Endothelial cell (in vitro differentiated cells): Measurements from ENCODE around the gene GNAO1. TPM values are rescaled to one million over a fixed set of nuclear protein-coding genes. Genes with fewer than 3 reads are reported as not detected.

Source experiments
- DNase-seq: peaks from one replicate; pipeline ENCODE4 v3.0.0; 2021; ENCODE audit warnings: low spot score
- H3K27ac Mint-ChIP-seq: one replicate; pipeline ENCODE4 v1.8.0; 2021; ENCODE audit warnings: mixed read lengths, inconsistent platforms; ENCODE audit not compliant: unreplicated experiment
- H3K27me3 Mint-ChIP-seq: one replicate; pipeline ENCODE4 v1.8.0; 2021; ENCODE audit warnings: mild to moderate bottlenecking, moderate library complexity, mixed read lengths, inconsistent platforms; ENCODE audit not compliant: unreplicated experiment
- H3K36me3 Mint-ChIP-seq: one replicate; pipeline ENCODE4 v1.8.0; 2021; ENCODE audit warnings: mild to moderate bottlenecking, low read depth, mixed read lengths, inconsistent platforms; ENCODE audit not compliant: unreplicated experiment
- H3K4me1 Mint-ChIP-seq: one replicate; pipeline ENCODE4 v1.8.0; 2021; ENCODE audit warnings: mild to moderate bottlenecking, mixed read lengths, inconsistent platforms; ENCODE audit not compliant: unreplicated experiment
- H3K4me3 Mint-ChIP-seq: one replicate; pipeline ENCODE4 v1.8.0; 2021; ENCODE audit warnings: mild to moderate bottlenecking, mixed read lengths, inconsistent platforms; ENCODE audit not compliant: unreplicated experiment
- H3K9me3 Mint-ChIP-seq: one replicate; pipeline ENCODE4 v1.8.0; 2021; ENCODE audit warnings: mixed read lengths, inconsistent platforms; ENCODE audit not compliant: unreplicated experiment
- total RNA-seq: library from RNA; stranded (reverse); fragmentation: NEBNext Ultra II Directional; extraction: Animal tissue kit (Norgen Biotek cat#: 25700); gene quantifications from one replicate; pipeline ENCODE4 v1.2.1, GENCODE V29; 2021; ENCODE audit not compliant: unreplicated experiment
- TF ChIP-seq, protein P1 (sequence below): fragments of 200-600 bp; sonication (generic); IDR thresholded peaks from one replicate; pipeline ENCODE4 v1.5.0; 2021; ENCODE audit warnings: antibody characterized with exemption; ENCODE audit not compliant: unreplicated experiment

The GNAO1 gene
- total RNA-seq, 1 donor from 2014 or later, result 0.69 TPM

DNA sequence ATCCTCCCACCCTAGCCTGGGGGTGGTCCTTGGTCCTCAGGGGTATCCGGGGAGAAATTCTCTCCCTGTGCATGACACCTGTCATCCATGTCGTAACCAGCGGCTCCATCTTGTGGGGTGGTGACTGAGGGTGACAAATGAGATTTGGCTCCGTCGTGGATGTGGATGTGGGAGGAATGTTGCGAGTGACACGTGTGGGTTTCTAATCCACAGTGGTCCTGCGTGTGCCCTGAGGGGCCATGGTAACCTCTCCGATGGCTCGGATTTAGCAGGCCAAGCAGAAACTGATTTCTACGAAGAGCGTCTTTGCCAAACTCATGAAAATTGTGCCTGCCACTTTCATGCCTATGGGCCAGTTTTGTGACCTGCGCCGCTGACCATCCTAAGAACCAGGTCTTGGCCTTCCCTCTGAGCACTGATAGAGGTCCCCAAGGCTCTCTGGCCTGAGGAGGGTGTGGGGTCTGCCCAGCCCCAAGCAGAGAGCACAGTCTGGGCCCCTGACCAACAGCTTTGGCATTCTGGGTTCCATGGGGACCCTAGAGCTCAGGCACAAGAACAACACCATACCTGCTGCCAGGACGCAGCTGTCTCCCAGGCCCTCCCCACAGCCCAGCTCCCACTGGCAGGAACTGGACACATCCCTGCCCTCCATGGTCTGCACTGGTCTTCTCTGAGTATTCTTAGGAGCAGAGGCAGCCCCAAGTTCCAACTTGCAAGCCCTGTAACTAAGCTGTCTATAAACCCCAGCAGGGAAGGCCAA, 155.0 kb downstream of the GNAO1 start:
- no peak for DNase-seq
- H3K4me3 Mint-ChIP-seq, result no peak overlapping the region
- peaks cover 10% of the 10 kb centered on the region for H3K27me3 Mint-ChIP-seq
- no peak overlapping the region for H3K27ac Mint-ChIP-seq
- peaks cover 2% of the 10 kb centered on the region for H3K4me1 Mint-ChIP-seq
- H3K36me3 Mint-ChIP-seq, result no peaks in the 10 kb centered on the region
- TF ChIP-seq, protein P1, sequence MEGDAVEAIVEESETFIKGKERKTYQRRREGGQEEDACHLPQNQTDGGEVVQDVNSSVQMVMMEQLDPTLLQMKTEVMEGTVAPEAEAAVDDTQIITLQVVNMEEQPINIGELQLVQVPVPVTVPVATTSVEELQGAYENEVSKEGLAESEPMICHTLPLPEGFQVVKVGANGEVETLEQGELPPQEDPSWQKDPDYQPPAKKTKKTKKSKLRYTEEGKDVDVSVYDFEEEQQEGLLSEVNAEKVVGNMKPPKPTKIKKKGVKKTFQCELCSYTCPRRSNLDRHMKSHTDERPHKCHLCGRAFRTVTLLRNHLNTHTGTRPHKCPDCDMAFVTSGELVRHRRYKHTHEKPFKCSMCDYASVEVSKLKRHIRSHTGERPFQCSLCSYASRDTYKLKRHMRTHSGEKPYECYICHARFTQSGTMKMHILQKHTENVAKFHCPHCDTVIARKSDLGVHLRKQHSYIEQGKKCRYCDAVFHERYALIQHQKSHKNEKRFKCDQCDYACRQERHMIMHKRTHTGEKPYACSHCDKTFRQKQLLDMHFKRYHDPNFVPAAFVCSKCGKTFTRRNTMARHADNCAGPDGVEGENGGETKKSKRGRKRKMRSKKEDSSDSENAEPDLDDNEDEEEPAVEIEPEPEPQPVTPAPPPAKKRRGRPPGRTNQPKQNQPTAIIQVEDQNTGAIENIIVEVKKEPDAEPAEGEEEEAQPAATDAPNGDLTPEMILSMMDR, result no peak
- H3K9me3 Mint-ChIP-seq, result no peaks in the 10 kb centered on the region

DNA sequence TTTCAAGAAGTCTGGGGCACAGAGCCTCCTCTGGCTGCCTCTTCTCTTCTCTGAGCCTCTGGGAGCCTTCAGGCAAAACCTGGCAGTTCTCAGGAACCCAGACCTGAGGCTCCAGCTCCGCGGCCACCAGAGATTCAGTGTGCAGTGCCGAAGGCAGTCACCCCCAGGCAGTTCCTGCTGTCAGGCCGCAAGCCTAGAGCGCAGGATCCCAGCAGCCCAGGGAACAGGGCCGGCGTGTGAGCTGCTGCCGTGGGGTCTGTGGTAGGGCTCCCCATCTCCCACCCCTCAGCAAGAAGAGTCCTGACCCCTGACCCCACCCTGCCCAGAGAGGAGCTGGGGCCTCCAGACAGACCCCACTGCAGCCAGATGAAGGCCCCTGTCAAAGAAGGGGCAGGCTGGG, 155.9 kb downstream of the GNAO1 start:
- TF ChIP-seq, protein P1, result no peak
- no peak overlapping the region for H3K4me3 Mint-ChIP-seq
- peaks cover 2% of the 10 kb centered on the region for H3K4me1 Mint-ChIP-seq
- H3K36me3 Mint-ChIP-seq, result no peaks in the 10 kb centered on the region
- no peak for DNase-seq
- H3K27ac Mint-ChIP-seq, result no peak overlapping the region
- H3K9me3 Mint-ChIP-seq, result no peaks in the 10 kb centered on the region
- peaks cover 13% of the 10 kb centered on the region for H3K27me3 Mint-ChIP-seq

DNA sequence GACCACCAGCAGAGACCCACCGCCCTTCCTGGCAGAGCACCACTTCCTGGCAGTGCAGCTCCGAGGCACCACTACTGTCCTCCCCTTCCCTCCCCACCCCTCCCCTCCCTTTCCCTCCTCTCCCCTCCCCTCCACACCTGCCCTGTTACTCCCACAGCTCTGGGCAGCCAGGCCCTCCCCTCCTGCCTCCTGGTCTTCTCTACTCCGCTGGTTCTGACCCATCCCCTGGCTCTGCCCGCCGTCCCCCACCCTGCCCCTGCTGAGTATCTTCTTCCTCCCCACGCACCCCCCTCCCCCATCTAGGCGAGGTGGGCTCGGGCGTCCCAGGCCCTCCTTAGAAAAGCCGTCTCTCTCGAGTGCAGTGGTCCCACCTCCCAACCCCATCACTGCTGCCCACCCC, 156.4 kb downstream of the GNAO1 start:
- TF ChIP-seq, protein P1, result no peak
- Mint-ChIP-seq H3K4me1 (peaks cover 2% of the 10 kb centered on the region), H3K4me3 (no peak overlapping the region), H3K27ac (no peak overlapping the region), H3K9me3 (no peaks in the 10 kb centered on the region), H3K36me3 (no peaks in the 10 kb centered on the region), H3K27me3 (peaks cover 14% of the 10 kb centered on the region)
- DNase-seq, result no peak

DNA sequence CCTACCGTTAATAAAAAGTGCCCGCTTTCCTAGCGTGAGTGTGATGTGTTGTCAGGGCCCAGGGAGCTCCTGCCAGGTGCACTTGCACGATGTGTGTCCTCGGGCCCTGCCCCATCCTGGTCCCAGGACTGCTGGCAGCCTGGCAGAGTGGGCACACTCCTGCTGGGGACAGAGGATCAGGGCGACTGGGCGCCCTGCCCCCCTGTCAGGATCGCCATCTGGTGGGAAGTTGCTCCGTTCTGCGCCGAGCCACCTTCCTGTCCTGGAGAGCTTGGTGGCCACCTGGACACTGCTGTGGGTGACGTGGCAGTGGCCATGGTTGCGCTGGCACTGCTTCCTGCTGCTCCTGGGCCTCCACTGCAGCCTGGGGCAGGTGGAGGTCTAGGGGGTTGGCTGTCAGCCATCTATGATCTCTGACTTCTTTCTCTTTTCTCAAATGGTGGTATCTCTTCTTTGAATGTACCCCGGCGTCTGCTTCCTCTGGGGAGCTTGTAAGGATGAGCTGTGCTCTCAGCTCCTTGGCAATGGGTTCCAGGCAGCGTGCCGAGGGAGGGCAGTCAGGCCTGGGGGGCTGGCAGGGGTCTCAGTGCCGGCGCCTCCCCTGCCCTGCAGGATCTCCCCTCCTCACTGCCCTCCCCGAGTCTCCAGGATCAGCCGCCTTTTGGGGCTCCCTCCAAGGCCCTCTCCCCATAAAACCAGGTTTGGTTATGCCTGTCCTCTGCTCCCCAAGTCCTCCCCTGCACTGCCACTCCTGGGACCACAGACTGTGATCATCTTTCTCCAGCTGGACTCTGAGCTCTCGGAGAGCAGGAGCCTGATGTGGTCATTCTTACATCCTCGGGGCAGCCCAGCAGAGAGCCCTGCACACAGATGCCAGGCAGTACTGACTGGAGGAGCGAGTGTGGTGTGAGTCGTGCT, 157.1 kb downstream of the GNAO1 start:
- H3K27ac Mint-ChIP-seq, result no peak overlapping the region

More for the DNA sequence above, 157.1 kb downstream of the GNAO1 start:
- TF ChIP-seq, protein P1, result no peak
- H3K27me3 Mint-ChIP-seq, result peaks cover 14% of the 10 kb centered on the region
- H3K9me3 Mint-ChIP-seq, result no peaks in the 10 kb centered on the region
- no peaks in the 10 kb centered on the region for H3K36me3 Mint-ChIP-seq
- H3K4me3 Mint-ChIP-seq, result no peak overlapping the region
- H3K4me1 Mint-ChIP-seq, result peaks cover 2% of the 10 kb centered on the region
- DNase-seq, result no peak
